Measurements from ENCODE around the gene EEFSEC. TPM values are rescaled to one million over a fixed set of nuclear protein-coding genes. Genes with fewer than 3 reads are reported as not detected.

Gene EEFSEC
- total RNA-seq, 2 experiments from 2014 or later: 17.7 to 25.3 TPM

DNA sequence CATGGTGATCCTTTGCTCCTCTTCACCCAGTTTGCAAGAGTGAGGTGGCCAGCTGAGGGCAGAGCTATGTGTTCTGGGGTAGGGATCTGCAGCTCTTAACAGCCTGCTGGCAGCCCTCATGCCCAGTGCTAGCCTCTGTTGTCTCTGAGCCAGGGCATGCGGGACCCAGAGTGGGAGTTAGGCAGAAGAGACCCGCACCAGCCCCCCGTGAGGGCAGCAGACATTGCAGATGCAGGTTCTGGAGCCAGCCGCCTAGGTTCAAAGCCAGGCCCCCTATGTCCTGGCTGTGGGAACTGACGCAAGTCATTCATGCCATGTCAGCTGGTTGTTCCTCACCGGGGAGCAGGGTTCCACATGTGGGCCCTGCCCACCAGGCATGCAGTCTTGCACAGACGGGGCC, 238.7 kb downstream of the EEFSEC start:
- Histone ChIP-seq H3K4me3 (ENCODE audit: low read depth, low read length, poor library complexity, severe bottlenecking) (no peak overlapping the region), H3K36me3 (ENCODE audit: insufficient read depth, low read length) (no peaks in the 10 kb centered on the region), H4K20me1 (ENCODE audit: insufficient read depth, low read length) (no peaks in the 10 kb centered on the region; the same call in 1 of the 2 replicates), H3K9me3 (ENCODE audit: low read length) (no peaks in the 10 kb centered on the region), H3K4me1 (ENCODE audit: insufficient read depth, low read length, poor library complexity, severe bottlenecking) (no peaks in the 10 kb centered on the region), H3K27ac (ENCODE audit: low read depth, low read length, poor library complexity, severe bottlenecking) (no peak overlapping the region), H3K9me2 (ENCODE audit: insufficient read depth, low read length) (no peaks in the 10 kb centered on the region), H2AFZ (ENCODE audit: low read length) (no peak overlapping the region), H3K79me2 (ENCODE audit: insufficient read depth, low read depth, low read length) (no peaks in the 10 kb centered on the region), H3K4me2 (ENCODE audit: low read length) (no peak overlapping the region)
- no peak for DNase-seq (ENCODE audit: low spot score)
- POLR2A ChIA-PET: no interaction called here
- no peak for TF ChIP-seq EZH2phosphoT487 (IDR thresholded peaks at IDR 0.05; ENCODE audit: borderline replicate concordance, low read depth, low read length)
- TF ChIP-seq, protein P1, sequence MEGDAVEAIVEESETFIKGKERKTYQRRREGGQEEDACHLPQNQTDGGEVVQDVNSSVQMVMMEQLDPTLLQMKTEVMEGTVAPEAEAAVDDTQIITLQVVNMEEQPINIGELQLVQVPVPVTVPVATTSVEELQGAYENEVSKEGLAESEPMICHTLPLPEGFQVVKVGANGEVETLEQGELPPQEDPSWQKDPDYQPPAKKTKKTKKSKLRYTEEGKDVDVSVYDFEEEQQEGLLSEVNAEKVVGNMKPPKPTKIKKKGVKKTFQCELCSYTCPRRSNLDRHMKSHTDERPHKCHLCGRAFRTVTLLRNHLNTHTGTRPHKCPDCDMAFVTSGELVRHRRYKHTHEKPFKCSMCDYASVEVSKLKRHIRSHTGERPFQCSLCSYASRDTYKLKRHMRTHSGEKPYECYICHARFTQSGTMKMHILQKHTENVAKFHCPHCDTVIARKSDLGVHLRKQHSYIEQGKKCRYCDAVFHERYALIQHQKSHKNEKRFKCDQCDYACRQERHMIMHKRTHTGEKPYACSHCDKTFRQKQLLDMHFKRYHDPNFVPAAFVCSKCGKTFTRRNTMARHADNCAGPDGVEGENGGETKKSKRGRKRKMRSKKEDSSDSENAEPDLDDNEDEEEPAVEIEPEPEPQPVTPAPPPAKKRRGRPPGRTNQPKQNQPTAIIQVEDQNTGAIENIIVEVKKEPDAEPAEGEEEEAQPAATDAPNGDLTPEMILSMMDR (conservative IDR thresholded peaks at IDR 0.05; ENCODE audit: low read length): no peak
- CTCF ChIA-PET (ENCODE audit: unreplicated experiment): no interaction called here
- intact Hi-C loops (cut with micrococcal nuclease; ENCODE audit: unreplicated experiment): no loop called here
- BruUV-seq (replicated peaks): no TSS peak

DNA sequence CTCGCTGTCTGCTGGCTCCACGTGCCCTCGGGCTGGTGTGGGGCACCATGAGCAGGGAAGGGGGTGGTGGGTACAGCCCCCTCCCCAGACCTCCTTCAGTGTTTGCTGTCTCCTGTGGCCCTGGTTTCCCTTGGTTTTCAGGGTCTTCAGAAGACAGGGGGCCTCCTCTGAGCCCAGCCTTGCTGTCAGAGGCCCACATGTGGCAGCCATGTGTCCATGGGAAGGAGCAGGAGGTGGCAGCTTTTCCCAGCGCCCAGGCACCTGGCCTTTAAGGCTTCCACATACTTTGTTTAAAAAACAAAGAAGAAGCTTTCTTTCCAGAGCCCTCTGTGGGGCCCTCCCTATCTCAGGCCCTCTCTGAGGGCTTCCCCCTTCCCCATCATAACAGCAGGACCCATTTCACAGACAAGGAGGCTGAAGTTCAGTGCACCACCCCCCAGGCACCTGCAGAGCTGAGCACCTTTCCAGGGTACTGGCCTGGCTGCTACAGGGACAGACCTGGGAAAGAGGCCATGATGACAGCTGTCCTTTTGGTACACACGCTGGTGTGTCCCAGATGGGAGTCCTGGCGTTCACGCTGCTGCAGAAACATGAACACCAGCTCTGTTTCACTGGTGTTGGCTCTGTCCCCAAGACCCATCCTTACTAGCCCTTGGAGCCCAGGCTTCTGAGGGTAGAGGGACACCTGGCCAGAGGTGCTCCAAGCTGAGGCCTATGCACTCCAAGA, 239.7 kb downstream of the EEFSEC start:
- no peaks in the 10 kb centered on the region for H3K4me1 ChIP-seq (ENCODE audit: insufficient read depth, low read length, poor library complexity, severe bottlenecking)
- H3K4me2 ChIP-seq (ENCODE audit: low read length): no peak overlapping the region
- intact Hi-C loops (cut with micrococcal nuclease; ENCODE audit: unreplicated experiment): no loop called here
- ChIA-PET POLR2A (no interaction called here), CTCF (ENCODE audit: unreplicated experiment) (no interaction called here)
- H3K79me2 ChIP-seq (ENCODE audit: insufficient read depth, low read depth, low read length): no peaks in the 10 kb centered on the region
- no peaks in the 10 kb centered on the region for H3K36me3 ChIP-seq (ENCODE audit: insufficient read depth, low read length)
- no peak overlapping the region for H3K27ac ChIP-seq (ENCODE audit: low read depth, low read length, poor library complexity, severe bottlenecking)
- DNase-seq (ENCODE audit: low spot score): no peak
- H3K4me3 ChIP-seq (ENCODE audit: low read depth, low read length, poor library complexity, severe bottlenecking): no peak overlapping the region
- H4K20me1 ChIP-seq (ENCODE audit: insufficient read depth, low read length): no peaks in the 10 kb centered on the region; the same call in 1 of the 2 replicates
- no peaks in the 10 kb centered on the region for H3K9me2 ChIP-seq (ENCODE audit: insufficient read depth, low read length)
- no peak overlapping the region for H2AFZ ChIP-seq (ENCODE audit: low read length)
- TF ChIP-seq EZH2phosphoT487 (IDR thresholded peaks at IDR 0.05; ENCODE audit: borderline replicate concordance, low read depth, low read length): no peak
- TF ChIP-seq, protein P1 (conservative IDR thresholded peaks at IDR 0.05; ENCODE audit: low read length): no peak
- no peaks in the 10 kb centered on the region for H3K9me3 ChIP-seq (ENCODE audit: low read length)
- no TSS peak for BruUV-seq (replicated peaks)

DNA sequence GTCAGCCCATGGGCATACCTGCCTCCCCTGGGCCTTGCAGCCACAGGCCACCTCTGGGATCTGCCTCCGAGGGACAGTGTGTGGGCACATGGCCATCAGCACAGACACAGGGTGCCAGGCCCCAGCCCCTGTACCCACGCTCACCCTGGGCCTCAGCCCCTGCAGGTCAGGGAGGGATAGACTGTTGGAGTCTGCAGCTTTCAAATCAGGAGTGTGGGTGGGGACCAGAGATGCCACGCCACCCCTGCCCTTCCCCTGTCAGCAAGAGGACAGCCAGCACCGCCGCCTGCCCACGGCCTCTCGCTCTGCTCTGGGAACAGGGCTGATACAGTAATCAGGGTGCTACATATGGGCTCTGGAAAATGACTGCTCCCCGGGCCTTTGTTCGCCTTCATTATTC, 240.8 kb downstream of the EEFSEC start:
- H3K4me2 ChIP-seq (ENCODE audit: low read length): no peak overlapping the region
- BruUV-seq (replicated peaks): no TSS peak
- H2AFZ ChIP-seq (ENCODE audit: low read length): no peak overlapping the region
- CTCF ChIA-PET (ENCODE audit: unreplicated experiment): no interaction called here
- no peaks in the 10 kb centered on the region for H3K4me1 ChIP-seq (ENCODE audit: insufficient read depth, low read length, poor library complexity, severe bottlenecking)
- no peaks in the 10 kb centered on the region for H3K79me2 ChIP-seq (ENCODE audit: insufficient read depth, low read depth, low read length)
- no peak overlapping the region for H3K27ac ChIP-seq (ENCODE audit: low read depth, low read length, poor library complexity, severe bottlenecking)
- H3K9me2 ChIP-seq (ENCODE audit: insufficient read depth, low read length): no peaks in the 10 kb centered on the region
- no peaks in the 10 kb centered on the region for H3K9me3 ChIP-seq (ENCODE audit: low read length)
- H4K20me1 ChIP-seq (ENCODE audit: insufficient read depth, low read length): no peaks in the 10 kb centered on the region; the same call in 1 of the 2 replicates
- POLR2A ChIA-PET: no interaction called here
- no peak overlapping the region for H3K4me3 ChIP-seq (ENCODE audit: low read depth, low read length, poor library complexity, severe bottlenecking)
- TF ChIP-seq EZH2phosphoT487 (IDR thresholded peaks at IDR 0.05; ENCODE audit: borderline replicate concordance, low read depth, low read length): no peak
- TF ChIP-seq, protein P1 (conservative IDR thresholded peaks at IDR 0.05; ENCODE audit: low read length): no peak
- DNase-seq (ENCODE audit: low spot score): no peak
- intact Hi-C loops (cut with micrococcal nuclease; ENCODE audit: unreplicated experiment): no loop called here
- no peaks in the 10 kb centered on the region for H3K36me3 ChIP-seq (ENCODE audit: insufficient read depth, low read length)

All from OCI-LY7 (cell line).